GM23338 (cell line): ENCODE results near the gene XPNPEP3. TPM values are rescaled to one million over a fixed set of nuclear protein-coding genes. Genes with fewer than 3 reads are reported as not detected.

Experiments used
- ATAC-seq: fragments of 200-7000 bp; cut with Tn5 transposase; 3 replicates; pipeline ENCODE4 v1.9.1; 2020
- DNase-seq: peaks from one replicate; pipeline ENCODE4 v3.0.0-alpha.2; 2015; ENCODE audit warnings: low spot score
- H2AFZ ChIP-seq: fragments of 200-600 bp; sonication (generic); 2 replicates; pipeline ENCODE4 v1.8.0; 2016; ENCODE audit warnings: antibody characterized with exemption, mild to moderate bottlenecking, moderate library complexity
- H3F3A ChIP-seq: fragments of 200-600 bp; sonication (generic); replicated peaks from 2 replicates; pipeline ENCODE4 v1.8.0; 2017; ENCODE audit warnings: antibody characterized with exemption, mixed run types, low read depth
- H3K27ac ChIP-seq: fragments of 200-600 bp; sonication (generic); 2 replicates; pipeline ENCODE4 v1.6.1; 2016; ENCODE audit warnings: low read depth
- H3K27me3 ChIP-seq: fragments of 200-600 bp; sonication (generic); 2 replicates; pipeline ENCODE4 v1.8.0; 2016; ENCODE audit warnings: mild to moderate bottlenecking, mixed run types, moderate library complexity; ENCODE audit not compliant: insufficient read depth
- H3K36me3 ChIP-seq: fragments of 200-600 bp; sonication (generic); 2 replicates; pipeline ENCODE4 v1.8.0; 2016; ENCODE audit warnings: mild to moderate bottlenecking; ENCODE audit not compliant: insufficient read depth
- H3K4me1 ChIP-seq: fragments of 200-600 bp; sonication (generic); 2 replicates; pipeline ENCODE4 v1.8.0; 2016; ENCODE audit warnings: mild to moderate bottlenecking, moderate library complexity; ENCODE audit not compliant: insufficient read depth
- H3K4me2 ChIP-seq: fragments of 200-600 bp; sonication (generic); 2 replicates; pipeline ENCODE4 v1.7.1; 2017; ENCODE audit warnings: mixed run types
- H3K4me3 ChIP-seq: fragments of 200-600 bp; sonication (generic); 2 replicates; pipeline ENCODE4 v1.6.1; 2016; ENCODE audit warnings: mixed run types
- H3K79me2 ChIP-seq: fragments of 200-600 bp; sonication (generic); replicated peaks from 2 replicates; pipeline ENCODE4 v1.8.0; 2017; ENCODE audit warnings: mild to moderate bottlenecking; ENCODE audit not compliant: insufficient read depth
- H3K9me2 ChIP-seq: fragments of 200-600 bp; sonication (generic); 2 replicates; pipeline ENCODE4 v1.8.0; 2017; ENCODE audit not compliant: insufficient read depth
- H4K20me1 ChIP-seq: fragments of 200-600 bp; sonication (generic); replicated peaks from 2 replicates; pipeline ENCODE4 v1.8.0; 2017; ENCODE audit warnings: mild to moderate bottlenecking; ENCODE audit not compliant: insufficient read depth
- H3K27ac Mint-ChIP-seq: 2 replicates; pipeline ENCODE4 v1.8.0; 2020; ENCODE audit warnings: inconsistent platforms, mild to moderate bottlenecking, moderate library complexity, mixed read lengths
- H3K27me3 Mint-ChIP-seq: 3 replicates; pipeline ENCODE4 v1.8.0; 2022; ENCODE audit warnings: low read depth, mild to moderate bottlenecking, moderate library complexity, mixed read lengths, inconsistent platforms; ENCODE audit not compliant: insufficient read depth, poor library complexity
- H3K36me3 Mint-ChIP-seq: 3 replicates; pipeline ENCODE4 v1.8.0; 2021; ENCODE audit warnings: low read depth, mild to moderate bottlenecking, inconsistent platforms, moderate library complexity, mixed read lengths
- H3K4me1 Mint-ChIP-seq: 3 replicates; pipeline ENCODE4 v1.8.0; 2020; ENCODE audit warnings: mild to moderate bottlenecking, inconsistent platforms, mixed read lengths
- H3K4me3 Mint-ChIP-seq: 3 replicates; pipeline ENCODE4 v1.8.0; 2021; ENCODE audit warnings: moderate library complexity, mild to moderate bottlenecking, inconsistent platforms, mixed read lengths
- H3K9me3 Mint-ChIP-seq: 3 replicates; pipeline ENCODE4 v1.8.0; 2020; ENCODE audit warnings: moderate library complexity, mild to moderate bottlenecking, inconsistent platforms, mixed read lengths
- CREB1 ChIP-seq: fragments of 250-450 bp; sonication (Bioruptor Pico); IDR thresholded peaks from 2 replicates; pipeline ENCODE4 v1.5.0; 2020; ENCODE audit warnings: low read depth, mild to moderate bottlenecking, moderate library complexity
- CTCF ChIP-seq, 2 experiments: fragments of 200-600 bp in 1 of 2; sonication (generic) in 1 of 2; conservative IDR thresholded peaks; 2 replicates each; pipeline versions ENCODE4 v1.5.1 to v1.6.1; 2016 to 2017; ENCODE audit warnings: antibody characterized with exemption in 2 of 2, low read depth in 2 of 2, mild to moderate bottlenecking in 2 of 2, moderate library complexity in 1 of 2
- ETS1 ChIP-seq: IDR thresholded peaks from 2 replicates; pipeline ENCODE4 v1.6.1; 2016; ENCODE audit warnings: antibody characterized with exemption
- EZH2 ChIP-seq: fragments of 200-600 bp; sonication (generic); IDR thresholded peaks from one replicate; pipeline ENCODE4 v1.8.0; 2017; ENCODE audit warnings: antibody characterized with exemption, mild to moderate bottlenecking, low read depth; ENCODE audit not compliant: unreplicated experiment
- EZH2phosphoT487 ChIP-seq: fragments of 200-600 bp; sonication (generic); IDR thresholded peaks from one replicate; pipeline ENCODE4 v1.8.1; 2018; ENCODE audit warnings: antibody characterized with exemption; ENCODE audit not compliant: unreplicated experiment
- JUNB ChIP-seq: IDR thresholded peaks from one replicate; pipeline ENCODE4 v1.6.1; 2016; ENCODE audit warnings: antibody characterized with exemption; ENCODE audit not compliant: unreplicated experiment
- NANOG ChIP-seq: IDR thresholded peaks from 2 replicates; pipeline ENCODE4 v1.6.1; 2016; ENCODE audit warnings: antibody characterized with exemption, borderline replicate concordance
- POLR2AphosphoS5 ChIP-seq: IDR thresholded peaks from 2 replicates; pipeline ENCODE4 v1.6.1; 2016; ENCODE audit warnings: antibody characterized with exemption, low read depth
- REST ChIP-seq: IDR thresholded peaks from one replicate; pipeline ENCODE4 v1.6.1; 2018; ENCODE audit warnings: antibody characterized with exemption; ENCODE audit not compliant: unreplicated experiment
- STAT1 ChIP-seq: IDR thresholded peaks from one replicate; pipeline ENCODE4 v1.6.1; 2016; ENCODE audit warnings: antibody characterized with exemption; ENCODE audit not compliant: unreplicated experiment
- ZNF114 ChIP-seq: fragments of 250-450 bp; sonication (Bioruptor Pico); IDR thresholded peaks from 2 replicates; pipeline ENCODE4 v1.5.0; 2020; ENCODE audit warnings: mild to moderate bottlenecking, moderate library complexity
- ZNF331 ChIP-seq: fragments of 250-450 bp; sonication (Bioruptor Pico); IDR thresholded peaks from 2 replicates; pipeline ENCODE4 v1.5.0; 2020; ENCODE audit warnings: low read depth, mild to moderate bottlenecking, moderate library complexity
- ZNF462 ChIP-seq: fragments of 250-450 bp; sonication (Bioruptor Pico); IDR thresholded peaks from 2 replicates; pipeline ENCODE4 v1.5.0; 2020; ENCODE audit warnings: mild to moderate bottlenecking, moderate library complexity
- polyA plus RNA-seq: library from polyadenylated mRNA; unstranded; fragments of >200 nt; fragmentation: Nextera tagmentation; extraction: Ambion mirVana; gene quantifications from 2 replicates; pipeline ENCODE4 v1.2.1, GENCODE V29; 2016
- total RNA-seq: library from RNA; depleted of rRNA; stranded (reverse); fragments of >200 nt; shearing (Covaris generic); gene quantifications from 2 replicates; pipeline ENCODE4 v1.2.3, GENCODE V29; 2014

Gene XPNPEP3
- total and polyA plus RNA-seq, 2 experiments from 2014 or later, result 11.6 to 19.5 TPM

- H4K20me1 ChIP-seq, result peaks cover 22% of the 10 kb centered on the region
- no peak for ATAC-seq
- TF ChIP-seq CREB1 (CRISPR knock-in tag) (no peak), NANOG (no peak), POLR2AphosphoS5 (no peak), ETS1 (no peak), JUNB (no peak), ZNF462 (CRISPR knock-in tag) (no peak), EZH2 (no peak), EZH2phosphoT487 (no peak), CTCF (conservative IDR thresholded peaks at IDR 0.05; ENCODE audit: low read depth in 2 of 2) (no peak), ZNF331 (no peak), STAT1 (no peak), ZNF114 (no peak), REST (no peak)
- no peak overlapping the region for H3K27ac ChIP-seq
- Mint-ChIP-seq H3K27ac (no peak overlapping the region), H3K9me3 (no peaks in the 10 kb centered on the region; the same call in 2 of the 3 replicates), H3K4me3 (no peak overlapping the region), H3K36me3 (peaks cover 60% of the 10 kb centered on the region), H3K27me3 (peaks cover 1% of the 10 kb centered on the region), H3K4me1 (no peaks in the 10 kb centered on the region)
- H3K79me2 ChIP-seq, result peaks cover 23% of the 10 kb centered on the region
- H3K4me3 ChIP-seq, result no peak overlapping the region
- no peaks in the 10 kb centered on the region for H3F3A ChIP-seq
- H3K36me3 ChIP-seq, result peaks cover 16% of the 10 kb centered on the region
- peak; percentile 22 for DNase-seq
- H2AFZ ChIP-seq, result no peak overlapping the region
- no peaks in the 10 kb centered on the region for H3K9me2 ChIP-seq
- no peaks in the 10 kb centered on the region for H3K4me1 ChIP-seq
- no peak overlapping the region for H3K4me2 ChIP-seq
- H3K27me3 ChIP-seq, result no peaks in the 10 kb centered on the region
Measured at GRCh38 chr22:40967111-40967760, 110.3 kb downstream of the XPNPEP3 start.
